HepG2 (cell line): ENCODE results near the gene OSBPL2. TPM values are rescaled to one million over a fixed set of nuclear protein-coding genes. Genes with fewer than 3 reads are reported as not detected.

Experiments used
- ARHGAP35 ChIP-seq: sonication (generic); formaldehyde crosslinking; IDR thresholded peaks from 2 replicates; pipeline ENCODE4 v1.9.0; 2022; ENCODE audit warnings: mild to moderate bottlenecking, inconsistent platforms, moderate library complexity, missing genetic modification reagents, borderline replicate concordance
- ARNT2 ChIP-seq: sonication (generic); formaldehyde crosslinking; IDR thresholded peaks from 2 replicates; pipeline ENCODE4 v1.8.0; 2022; ENCODE audit warnings: mild to moderate bottlenecking, low read depth, missing genetic modification reagents, moderate library complexity
- ATF5 ChIP-seq: sonication (generic); formaldehyde crosslinking; IDR thresholded peaks from 2 replicates; pipeline ENCODE4 v1.4.0; 2020; ENCODE audit warnings: mild to moderate bottlenecking, low read depth, missing genetic modification reagents
- CBX2 ChIP-seq, 2 experiments: fragments of 200-600 bp in 1 of 2; sonication (generic); formaldehyde crosslinking in 1 of 2; IDR thresholded peaks; 2 replicates each; pipeline versions ENCODE4 v1.7.0 to v1.8.1; 2018 to 2022; ENCODE audit warnings: low read depth in 2 of 2, low read length in 1 of 2, mild to moderate bottlenecking in 1 of 2, missing genetic modification reagents in 1 of 2
- FIP1L1 ChIP-seq: fragments of 200-400 bp; formaldehyde crosslinking; IDR thresholded peaks from 2 replicates; pipeline ENCODE4 v1.6.1; 2018; ENCODE audit warnings: low read depth, mild to moderate bottlenecking, low read length, moderate library complexity, borderline replicate concordance; ENCODE audit not compliant: insufficient read depth
- ISL2 ChIP-seq: sonication (generic); formaldehyde crosslinking; IDR thresholded peaks from 2 replicates; pipeline ENCODE4 v1.5.0; 2020; ENCODE audit warnings: missing genetic modification reagents
- JUN ChIP-seq: sonication (generic); formaldehyde crosslinking; IDR thresholded peaks from 2 replicates; pipeline ENCODE4 v1.4.0; 2020; ENCODE audit warnings: mild to moderate bottlenecking, missing genetic modification reagents
- JUNB ChIP-seq: sonication (generic); formaldehyde crosslinking; IDR thresholded peaks from 2 replicates; pipeline ENCODE4 v1.8.0; 2022; ENCODE audit warnings: missing genetic modification reagents, mild to moderate bottlenecking, borderline replicate concordance
- KDM4B ChIP-seq: sonication (generic); formaldehyde crosslinking; IDR thresholded peaks from 2 replicates; pipeline ENCODE4 v1.4.0; 2020; ENCODE audit warnings: missing genetic modification reagents
- KDM5A ChIP-seq: fragments of 200-600 bp; sonication (generic); IDR thresholded peaks from 2 replicates; pipeline ENCODE4 v1.7.0; 2018; ENCODE audit warnings: antibody characterized with exemption, mild to moderate bottlenecking, low read length, borderline replicate concordance
- NCOA5 ChIP-seq: sonication (generic); formaldehyde crosslinking; IDR thresholded peaks from 2 replicates; pipeline ENCODE4 v1.4.0; 2020; ENCODE audit warnings: missing genetic modification reagents
- SAFB2 ChIP-seq: sonication (generic); formaldehyde crosslinking; IDR thresholded peaks from 2 replicates; pipeline ENCODE4 v1.5.1; 2020; ENCODE audit warnings: missing genetic modification reagents, low read depth, mild to moderate bottlenecking, borderline replicate concordance
- SNAPC2 ChIP-seq: sonication (generic); formaldehyde crosslinking; IDR thresholded peaks from 2 replicates; pipeline ENCODE4 v1.8.1; 2022; ENCODE audit warnings: mild to moderate bottlenecking, missing genetic modification reagents
- ZNF460 ChIP-seq: sonication (generic); formaldehyde crosslinking; IDR thresholded peaks from 2 replicates; pipeline ENCODE4 v1.5.1; 2020; ENCODE audit warnings: missing genetic modification reagents, mild to moderate bottlenecking, borderline replicate concordance
- ZNF564 ChIP-seq: sonication (generic); formaldehyde crosslinking; IDR thresholded peaks from 2 replicates; pipeline ENCODE4 v1.8.1; 2023; ENCODE audit warnings: mild to moderate bottlenecking, missing genetic modification reagents
- ZNF839 ChIP-seq: sonication (generic); formaldehyde crosslinking; IDR thresholded peaks from 2 replicates; pipeline ENCODE4 v1.4.0; 2020; ENCODE audit warnings: missing genetic modification reagents, mild to moderate bottlenecking, borderline replicate concordance
- polyA plus RNA-seq, 8 experiments: library from polyadenylated mRNA; depleted of rRNA in 3 of 8; stranded (reverse) in 7 of 8; unstranded in 1 of 8; fragments of >200 nt; fragmentation: Illumina TruSeq in 4 of 8; extraction: Trizol in 4 of 8; gene quantifications; 2 replicates each; pipeline versions ENCODE4 v1.2.1 to v1.2.3, GENCODE V29; 2011 to 2016; ENCODE audit warnings: low read depth in 4 of 8, missing spikeins in 1 of 8, mixed read lengths in 1 of 8; ENCODE audit not compliant: insufficient read depth in 1 of 8
- total RNA-seq, 5 experiments: library from RNA; depleted of rRNA; stranded (reverse); fragments of >200 nt; fragmentation: Illumina TruSeq; extraction: Trizol; gene quantifications; 2 replicates each; pipeline ENCODE4 v1.2.3, GENCODE V29; 2016; ENCODE audit warnings: low read depth in 1 of 5
- TF ChIP-seq, protein P1 (sequence below): sonication (generic); formaldehyde crosslinking; IDR thresholded peaks from 2 replicates; pipeline ENCODE4 v1.5.1; 2020; ENCODE audit warnings: missing genetic modification reagents, mild to moderate bottlenecking, borderline replicate concordance
- TF ChIP-seq, protein P2 (sequence below): IDR thresholded peaks from 2 replicates; pipeline ENCODE4 v1.6.1; 2016; ENCODE audit warnings: low read depth, missing genetic modification reagents, missing compliant biosample characterization
- TF ChIP-seq, protein P3 (sequence below): sonication (generic); formaldehyde crosslinking; IDR thresholded peaks from 2 replicates; pipeline ENCODE4 v1.5.0; 2020; ENCODE audit warnings: mild to moderate bottlenecking, missing genetic modification reagents, moderate library complexity

OSBPL2 gene
- total and polyA plus RNA-seq, 2 of the 13 experiments (the other 11 are each of a cell fraction or from before 2014, with no cell fraction given): 18.5 to 37.4 TPM

DNA sequence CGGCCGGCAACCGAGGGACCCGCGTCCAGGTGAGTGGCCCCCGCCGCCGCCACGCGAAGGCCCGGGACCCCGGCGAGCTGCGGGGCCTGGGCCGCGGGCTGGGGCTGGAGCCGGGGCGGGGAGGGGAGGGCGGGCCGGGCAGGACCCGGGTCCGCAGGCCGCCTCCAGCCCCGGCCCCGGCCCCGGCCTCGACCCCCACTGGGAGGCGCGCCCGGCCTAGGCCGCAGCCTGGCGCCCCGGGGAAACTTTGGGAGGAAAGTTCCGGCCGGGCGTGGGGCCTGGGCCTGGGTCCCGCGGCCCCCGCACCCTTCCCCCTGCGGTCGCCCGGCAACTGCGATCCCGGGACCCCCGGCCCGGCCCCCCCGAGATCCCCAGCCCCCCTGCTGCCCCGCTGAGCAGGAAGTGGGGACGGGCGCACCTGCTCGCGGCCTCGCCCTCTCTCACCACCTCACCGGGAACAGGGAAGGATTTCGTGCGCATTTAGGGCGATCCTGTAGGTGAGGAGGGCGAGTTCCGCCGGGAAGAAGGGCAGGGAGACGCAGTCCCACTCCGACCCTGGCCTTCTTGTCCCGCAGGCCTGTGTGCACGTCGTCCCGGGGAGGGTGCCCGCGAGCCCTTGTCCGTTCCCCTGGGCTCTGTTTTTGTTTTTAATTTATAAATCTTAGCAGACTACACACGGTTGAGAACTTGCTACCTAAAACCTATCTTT lies 402 bp downstream of the OSBPL2 start (continued):
- TF ChIP-seq, protein P1, sequence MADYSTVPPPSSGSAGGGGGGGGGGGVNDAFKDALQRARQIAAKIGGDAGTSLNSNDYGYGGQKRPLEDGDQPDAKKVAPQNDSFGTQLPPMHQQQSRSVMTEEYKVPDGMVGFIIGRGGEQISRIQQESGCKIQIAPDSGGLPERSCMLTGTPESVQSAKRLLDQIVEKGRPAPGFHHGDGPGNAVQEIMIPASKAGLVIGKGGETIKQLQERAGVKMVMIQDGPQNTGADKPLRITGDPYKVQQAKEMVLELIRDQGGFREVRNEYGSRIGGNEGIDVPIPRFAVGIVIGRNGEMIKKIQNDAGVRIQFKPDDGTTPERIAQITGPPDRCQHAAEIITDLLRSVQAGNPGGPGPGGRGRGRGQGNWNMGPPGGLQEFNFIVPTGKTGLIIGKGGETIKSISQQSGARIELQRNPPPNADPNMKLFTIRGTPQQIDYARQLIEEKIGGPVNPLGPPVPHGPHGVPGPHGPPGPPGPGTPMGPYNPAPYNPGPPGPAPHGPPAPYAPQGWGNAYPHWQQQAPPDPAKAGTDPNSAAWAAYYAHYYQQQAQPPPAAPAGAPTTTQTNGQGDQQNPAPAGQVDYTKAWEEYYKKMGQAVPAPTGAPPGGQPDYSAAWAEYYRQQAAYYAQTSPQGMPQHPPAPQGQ (CRISPR knock-in tag): no peak
- TF ChIP-seq CBX2 (IDR thresholded peaks at IDR 0.05; ENCODE audit: low read depth, low read length) (no peak), CBX2 (CRISPR knock-in tag; IDR thresholded peaks at IDR 0.05; ENCODE audit: low read depth) (no peak), FIP1L1 (no peak), KDM4B (CRISPR knock-in tag) (no peak), JUNB (CRISPR knock-in tag) (no peak), ISL2 (CRISPR knock-in tag) (no peak), KDM5A (peak; percentile 53; the same call in 1 of the 2 replicates), ARHGAP35 (CRISPR knock-in tag) (no peak), SNAPC2 (CRISPR knock-in tag) (no peak), JUN (CRISPR knock-in tag) (no peak), ARNT2 (peak; percentile 48; the same call in 1 of the 2 replicates), ZNF460 (CRISPR knock-in tag) (no peak), SAFB2 (CRISPR knock-in tag) (no peak), ATF5 (no peak), ZNF839 (CRISPR knock-in tag) (no peak), NCOA5 (CRISPR knock-in tag) (no peak), ZNF564 (CRISPR knock-in tag) (0 out of 2 replicates have a peak, but pooled peaks have one; percentile 7)
- TF ChIP-seq, protein P2, sequence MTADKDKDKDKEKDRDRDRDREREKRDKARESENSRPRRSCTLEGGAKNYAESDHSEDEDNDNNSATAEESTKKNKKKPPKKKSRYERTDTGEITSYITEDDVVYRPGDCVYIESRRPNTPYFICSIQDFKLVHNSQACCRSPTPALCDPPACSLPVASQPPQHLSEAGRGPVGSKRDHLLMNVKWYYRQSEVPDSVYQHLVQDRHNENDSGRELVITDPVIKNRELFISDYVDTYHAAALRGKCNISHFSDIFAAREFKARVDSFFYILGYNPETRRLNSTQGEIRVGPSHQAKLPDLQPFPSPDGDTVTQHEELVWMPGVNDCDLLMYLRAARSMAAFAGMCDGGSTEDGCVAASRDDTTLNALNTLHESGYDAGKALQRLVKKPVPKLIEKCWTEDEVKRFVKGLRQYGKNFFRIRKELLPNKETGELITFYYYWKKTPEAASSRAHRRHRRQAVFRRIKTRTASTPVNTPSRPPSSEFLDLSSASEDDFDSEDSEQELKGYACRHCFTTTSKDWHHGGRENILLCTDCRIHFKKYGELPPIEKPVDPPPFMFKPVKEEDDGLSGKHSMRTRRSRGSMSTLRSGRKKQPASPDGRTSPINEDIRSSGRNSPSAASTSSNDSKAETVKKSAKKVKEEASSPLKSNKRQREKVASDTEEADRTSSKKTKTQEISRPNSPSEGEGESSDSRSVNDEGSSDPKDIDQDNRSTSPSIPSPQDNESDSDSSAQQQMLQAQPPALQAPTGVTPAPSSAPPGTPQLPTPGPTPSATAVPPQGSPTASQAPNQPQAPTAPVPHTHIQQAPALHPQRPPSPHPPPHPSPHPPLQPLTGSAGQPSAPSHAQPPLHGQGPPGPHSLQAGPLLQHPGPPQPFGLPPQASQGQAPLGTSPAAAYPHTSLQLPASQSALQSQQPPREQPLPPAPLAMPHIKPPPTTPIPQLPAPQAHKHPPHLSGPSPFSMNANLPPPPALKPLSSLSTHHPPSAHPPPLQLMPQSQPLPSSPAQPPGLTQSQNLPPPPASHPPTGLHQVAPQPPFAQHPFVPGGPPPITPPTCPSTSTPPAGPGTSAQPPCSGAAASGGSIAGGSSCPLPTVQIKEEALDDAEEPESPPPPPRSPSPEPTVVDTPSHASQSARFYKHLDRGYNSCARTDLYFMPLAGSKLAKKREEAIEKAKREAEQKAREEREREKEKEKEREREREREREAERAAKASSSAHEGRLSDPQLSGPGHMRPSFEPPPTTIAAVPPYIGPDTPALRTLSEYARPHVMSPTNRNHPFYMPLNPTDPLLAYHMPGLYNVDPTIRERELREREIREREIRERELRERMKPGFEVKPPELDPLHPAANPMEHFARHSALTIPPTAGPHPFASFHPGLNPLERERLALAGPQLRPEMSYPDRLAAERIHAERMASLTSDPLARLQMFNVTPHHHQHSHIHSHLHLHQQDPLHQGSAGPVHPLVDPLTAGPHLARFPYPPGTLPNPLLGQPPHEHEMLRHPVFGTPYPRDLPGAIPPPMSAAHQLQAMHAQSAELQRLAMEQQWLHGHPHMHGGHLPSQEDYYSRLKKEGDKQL (CRISPR knock-in tag): no peak
- TF ChIP-seq, protein P3, sequence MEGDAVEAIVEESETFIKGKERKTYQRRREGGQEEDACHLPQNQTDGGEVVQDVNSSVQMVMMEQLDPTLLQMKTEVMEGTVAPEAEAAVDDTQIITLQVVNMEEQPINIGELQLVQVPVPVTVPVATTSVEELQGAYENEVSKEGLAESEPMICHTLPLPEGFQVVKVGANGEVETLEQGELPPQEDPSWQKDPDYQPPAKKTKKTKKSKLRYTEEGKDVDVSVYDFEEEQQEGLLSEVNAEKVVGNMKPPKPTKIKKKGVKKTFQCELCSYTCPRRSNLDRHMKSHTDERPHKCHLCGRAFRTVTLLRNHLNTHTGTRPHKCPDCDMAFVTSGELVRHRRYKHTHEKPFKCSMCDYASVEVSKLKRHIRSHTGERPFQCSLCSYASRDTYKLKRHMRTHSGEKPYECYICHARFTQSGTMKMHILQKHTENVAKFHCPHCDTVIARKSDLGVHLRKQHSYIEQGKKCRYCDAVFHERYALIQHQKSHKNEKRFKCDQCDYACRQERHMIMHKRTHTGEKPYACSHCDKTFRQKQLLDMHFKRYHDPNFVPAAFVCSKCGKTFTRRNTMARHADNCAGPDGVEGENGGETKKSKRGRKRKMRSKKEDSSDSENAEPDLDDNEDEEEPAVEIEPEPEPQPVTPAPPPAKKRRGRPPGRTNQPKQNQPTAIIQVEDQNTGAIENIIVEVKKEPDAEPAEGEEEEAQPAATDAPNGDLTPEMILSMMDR (CRISPR knock-in tag): no peak
